ENCODE measurements around the gene AGAP3.

Gene AGAP3

DNA sequence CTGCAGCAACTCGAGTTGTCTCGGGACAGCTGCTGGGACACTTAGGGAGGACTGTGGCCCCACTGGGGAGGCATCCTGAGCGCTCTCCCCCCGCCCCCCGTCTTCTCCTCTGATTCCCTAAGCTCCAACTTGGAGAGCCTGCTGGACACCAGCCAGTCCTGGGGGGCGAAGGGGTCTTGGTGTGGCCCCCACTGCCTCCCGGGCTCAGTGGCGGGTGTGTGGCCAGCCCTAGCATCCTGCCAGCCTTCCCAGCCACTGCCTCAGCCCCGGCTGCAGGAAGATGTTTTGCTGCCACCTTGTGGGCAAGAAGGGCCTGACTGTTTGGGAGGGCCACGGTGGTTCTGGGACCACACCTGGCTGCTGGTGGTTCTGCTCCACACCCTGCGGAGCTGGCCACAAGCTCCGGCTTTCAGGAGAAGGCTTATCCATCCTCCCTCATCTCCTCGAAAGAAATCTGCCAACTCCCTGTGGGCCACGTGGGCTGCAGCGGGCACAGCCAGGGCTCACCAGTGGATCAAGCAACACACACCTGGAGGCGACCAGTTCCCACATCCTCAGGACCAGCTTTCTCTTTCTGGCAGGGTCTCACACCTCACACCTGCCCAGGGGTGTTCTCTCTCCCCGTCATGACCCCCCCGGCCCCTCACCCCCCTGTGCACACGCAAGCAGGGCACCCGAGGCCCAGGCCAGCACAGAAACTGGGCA lies 24.8 kb downstream of the AGAP3 start:
- peak; percentile 66 for DNase-seq

DNA sequence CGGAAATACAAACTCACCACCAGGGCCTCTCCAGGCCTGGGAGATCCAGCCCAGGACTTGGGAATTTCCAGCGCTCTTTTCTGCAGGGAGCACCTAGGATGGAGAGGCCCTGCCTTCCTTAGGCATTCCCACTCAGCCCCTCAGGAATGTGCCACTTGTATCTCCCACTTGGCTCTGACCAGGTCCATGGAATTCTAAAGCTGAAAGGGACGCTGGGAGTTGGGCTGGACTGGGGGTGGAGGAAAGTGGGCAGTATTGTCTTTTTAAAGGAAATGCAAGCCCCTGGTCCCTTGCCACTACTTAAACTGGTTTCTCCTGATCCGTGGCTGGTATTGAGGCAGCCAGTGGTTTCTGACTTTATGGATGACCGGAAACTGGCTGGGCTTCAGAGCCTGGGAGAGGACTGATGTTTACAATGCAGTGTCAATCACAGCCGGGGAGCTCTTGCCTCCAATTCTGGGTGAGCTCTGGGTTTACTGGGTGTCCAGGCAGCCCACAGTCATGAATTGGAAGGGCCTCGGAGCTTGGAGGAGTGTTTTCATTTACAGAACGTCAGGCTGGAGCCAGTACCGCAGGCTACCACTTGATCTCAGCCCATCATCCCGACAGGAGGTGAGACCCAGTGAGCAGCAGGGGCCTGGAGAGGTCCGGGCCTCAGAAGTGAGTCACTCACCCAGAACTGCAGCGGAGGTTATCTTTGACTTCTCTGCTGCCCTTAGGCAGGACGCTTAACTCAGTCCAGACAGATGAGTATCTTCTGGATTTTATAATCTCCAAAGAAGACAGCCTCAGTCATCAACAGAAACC lies 27.3 kb downstream of the AGAP3 start:
- DNase-seq = no peak

GRCh38 chr7:151114151-151115090 lies 28.1 kb downstream of the AGAP3 start:
- no peak for DNase-seq

- DNase-seq = no peak
Observed at GRCh38 chr7:151115121-151115835, 29.0 kb downstream of the AGAP3 start.

DNA sequence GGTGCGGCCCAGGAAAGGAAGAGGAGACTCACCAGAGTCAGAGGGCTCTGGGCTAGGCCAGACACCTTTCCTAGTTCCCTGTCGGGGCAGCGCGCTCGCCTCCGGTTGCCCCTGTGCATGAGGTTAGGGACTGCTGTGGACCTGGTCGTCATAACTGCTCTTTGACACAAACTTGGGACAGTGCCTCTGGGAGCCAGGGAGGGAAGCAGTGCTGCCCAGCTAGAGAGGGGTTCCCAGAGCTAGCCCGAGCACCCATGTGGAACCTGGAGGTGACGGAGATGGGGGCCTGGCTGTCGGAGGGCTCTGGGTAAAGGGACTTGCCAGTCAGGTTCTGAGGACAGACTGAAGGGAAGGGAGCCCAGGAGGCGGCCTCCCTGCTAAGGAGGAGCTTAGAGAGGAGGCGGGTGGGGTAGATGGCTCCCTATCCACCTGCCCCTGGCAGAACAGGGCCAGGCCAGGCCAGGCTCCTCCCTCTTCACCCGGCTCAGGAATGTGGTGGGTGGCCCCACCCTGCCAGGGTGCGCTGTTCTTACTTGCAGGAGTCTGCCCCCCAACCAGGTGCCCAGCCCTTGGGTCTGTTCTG lies 29.7 kb downstream of the AGAP3 start:
- DNase-seq = no peak

DNA sequence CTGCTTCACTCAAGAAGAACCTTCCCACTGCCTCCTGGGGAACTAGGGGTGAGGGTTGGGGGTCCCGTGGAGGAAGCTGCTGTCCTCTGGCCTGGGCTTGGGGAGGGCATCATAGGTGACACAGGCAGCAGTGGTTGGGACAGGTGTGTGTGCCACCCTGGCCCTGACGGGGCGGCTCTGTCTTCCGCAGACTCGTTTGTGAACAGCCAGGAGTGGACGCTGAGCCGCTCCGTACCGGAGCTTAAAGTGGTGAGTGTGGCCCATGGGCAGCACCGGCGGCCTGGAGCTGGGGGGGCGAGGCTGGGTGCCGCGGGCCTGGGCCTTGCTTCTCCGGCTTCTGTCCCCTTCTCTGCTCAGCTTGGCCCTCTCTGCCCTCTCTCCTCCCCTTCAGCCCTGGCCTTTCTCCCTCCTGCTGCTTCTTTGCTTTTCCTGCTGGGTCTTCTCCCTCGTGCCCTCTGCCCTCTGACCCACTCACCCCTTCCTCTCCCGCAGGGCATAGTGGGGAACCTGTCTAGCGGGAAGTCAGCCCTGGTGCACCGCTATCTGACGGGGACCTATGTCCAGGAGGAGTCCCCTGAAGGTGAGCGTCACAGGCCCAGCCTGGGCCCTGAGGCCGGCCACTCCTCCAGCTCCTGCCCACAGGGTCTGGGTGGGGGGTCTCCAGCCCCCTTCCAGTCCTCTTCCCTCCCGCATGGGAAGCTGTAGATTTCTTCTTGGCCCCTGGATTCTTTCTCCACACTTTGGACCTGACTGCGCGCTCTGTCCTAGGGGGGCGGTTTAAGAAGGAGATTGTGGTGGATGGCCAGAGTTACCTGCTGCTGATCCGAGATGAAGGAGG lies 30.5 kb downstream of the AGAP3 start:
- DNase-seq = no peak

GRCh38 chr7:151117565-151117964 lies 31.3 kb downstream of the AGAP3 start:
- DNase-seq = no peak

GRCh38 chr7:151118108-151119054 lies 32.1 kb downstream of the AGAP3 start:
- no peak for DNase-seq

GRCh38 chr7:151119055-151119415 lies 32.8 kb downstream of the AGAP3 start:
- DNase-seq = no peak

DNA sequence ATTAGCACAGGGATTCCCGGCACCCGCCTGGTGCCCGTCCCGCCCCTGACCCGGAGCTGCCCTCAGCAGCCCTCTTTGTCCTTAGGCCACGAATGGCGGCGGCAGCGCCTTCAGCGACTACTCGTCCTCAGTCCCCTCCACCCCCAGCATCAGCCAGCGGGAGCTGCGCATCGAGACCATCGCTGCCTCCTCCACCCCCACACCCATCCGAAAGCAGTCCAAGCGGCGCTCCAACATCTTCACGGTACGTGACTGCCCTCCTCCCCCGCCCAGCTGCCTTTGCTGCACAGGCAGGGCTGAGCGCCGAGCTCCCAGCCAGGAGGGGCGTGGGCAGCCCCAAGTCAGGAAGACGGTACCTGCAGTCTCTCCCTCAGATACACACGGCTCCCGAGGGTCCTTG lies 33.6 kb downstream of the AGAP3 start:
- no peak for DNase-seq

DNA sequence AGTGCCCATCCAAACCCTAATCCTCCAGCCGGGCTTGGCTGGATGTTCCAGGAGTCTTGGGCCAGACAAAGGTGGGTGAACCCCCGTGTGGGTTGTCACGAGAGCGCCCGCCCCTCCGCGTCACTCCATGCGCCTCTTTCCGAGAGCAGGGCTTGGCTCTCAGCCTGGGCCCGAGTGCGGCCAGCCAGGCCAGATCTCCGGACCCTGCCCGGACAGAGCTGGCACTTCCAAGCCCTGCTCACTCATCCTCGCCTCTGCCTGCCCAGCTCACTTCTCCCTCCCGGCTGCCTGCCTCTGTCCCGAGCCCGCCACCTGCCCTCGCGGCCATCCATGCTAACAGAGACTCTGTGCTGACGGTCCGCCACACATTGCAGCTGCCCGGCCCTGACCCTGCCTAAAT lies 34.6 kb downstream of the AGAP3 start:
- no peak for DNase-seq

- no peak for DNase-seq
Observed at GRCh38 chr7:151121380-151122170, 35.3 kb downstream of the AGAP3 start.

GRCh38 chr7:151122276-151122675 lies 36.0 kb downstream of the AGAP3 start:
- no peak for DNase-seq

DNA sequence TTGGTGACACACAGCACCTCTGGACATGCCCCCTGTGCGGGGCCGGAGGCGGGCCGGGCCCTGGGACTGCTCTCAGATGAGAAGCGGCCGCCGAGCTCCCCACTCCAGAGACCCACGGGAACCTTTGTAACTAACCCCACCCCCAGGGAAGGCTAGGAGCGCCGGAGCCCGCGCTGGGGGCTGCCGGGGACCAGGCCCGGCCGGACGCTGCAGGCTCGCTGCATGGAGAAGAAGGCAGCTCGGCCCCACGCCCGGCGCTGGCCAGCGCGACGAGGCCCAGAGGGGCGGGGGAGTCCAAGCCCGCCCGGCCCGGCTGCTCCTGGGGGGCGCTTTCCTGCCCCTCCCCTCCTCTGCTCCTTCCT lies 36.5 kb downstream of the AGAP3 start:
- no peak for DNase-seq

GRCh38 chr7:151123158-151123821 lies 37.0 kb downstream of the AGAP3 start:
- DNase-seq = no peak

- DNase-seq = peak; percentile 75
Observed at GRCh38 chr7:151123822-151124464, 37.7 kb downstream of the AGAP3 start.

DNA sequence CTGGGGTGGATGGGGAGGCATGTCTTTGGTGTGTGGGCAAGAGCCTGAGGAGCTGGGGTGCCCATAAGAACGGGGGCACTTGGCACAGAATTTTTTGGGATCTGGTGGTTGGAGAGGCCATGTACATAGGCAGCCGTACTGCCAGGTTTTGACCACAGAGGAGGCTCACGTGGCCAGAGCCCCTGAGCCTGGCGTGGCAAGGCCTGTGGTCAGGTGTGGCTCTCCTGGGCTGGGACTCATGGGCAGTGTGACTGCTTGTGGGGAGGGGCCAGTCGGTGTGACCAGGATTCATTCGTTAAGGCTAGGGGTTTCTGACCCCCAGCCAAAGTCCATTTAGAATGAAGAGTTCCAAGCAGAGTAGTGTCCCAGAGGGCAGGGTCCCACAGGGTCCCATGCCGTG lies 38.2 kb downstream of the AGAP3 start:
- DNase-seq = no peak

DNA sequence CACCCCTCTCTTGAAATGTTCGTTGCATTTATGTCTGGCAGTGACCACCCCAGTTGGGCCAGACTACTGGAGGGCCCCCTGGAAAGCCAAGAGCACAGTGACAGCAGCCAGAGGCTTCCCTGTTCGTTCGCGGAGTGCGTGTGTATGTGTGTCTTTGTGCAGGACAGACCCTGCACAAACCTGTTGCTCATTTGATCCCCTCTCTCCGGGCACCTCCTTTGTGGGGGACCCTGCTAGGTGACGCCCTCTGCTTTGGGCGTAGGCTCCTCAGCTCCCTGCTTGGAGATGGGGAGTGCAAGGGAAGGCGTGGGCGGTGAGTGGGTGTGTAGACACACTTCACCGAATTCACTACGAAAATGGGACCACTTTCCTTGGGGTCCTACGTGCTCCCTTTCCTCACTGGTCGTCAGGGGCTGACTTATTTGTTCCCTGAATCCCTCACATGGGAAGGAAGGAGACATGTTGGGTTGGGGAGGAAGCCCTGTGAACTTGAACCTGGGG lies 38.7 kb downstream of the AGAP3 start:
- no peak for DNase-seq
